ENCODE measurements around the gene CALML6. TPM values are rescaled to one million over a fixed set of nuclear protein-coding genes. Genes with fewer than 3 reads are reported as not detected.
"Not testable (repeated sequence)": the region's sequence is repeated elsewhere in the genome, so short reads cannot be mapped to it uniquely, and the experiment has no call there.

Gene CALML6
- total RNA-seq, 1 experiment from 2014 or later, result not detected

GRCh38 chr1:1877865-1878436 is 37.1 kb upstream of the CALML6 start:
- no peak for DNase-seq
- Histone ChIP-seq H3K27me3 (ENCODE audit: low read length) (no peaks in the 10 kb centered on the region), H3K9me3 (ENCODE audit: low read length) (no peaks in the 10 kb centered on the region), H3K4me2 (ENCODE audit: low read depth, low read length, poor library complexity, severe bottlenecking) (no peak overlapping the region), H3K9ac (ENCODE audit: low read length) (no peak overlapping the region), H2AFZ (ENCODE audit: low read length) (no peak overlapping the region), H4K20me1 (ENCODE audit: insufficient read depth, low read depth, low read length) (peaks cover 81% of the 10 kb centered on the region), H3K4me1 (ENCODE audit: low read length) (peaks cover 23% of the 10 kb centered on the region), H3K79me2 (ENCODE audit: low read length) (peaks cover 96% of the 10 kb centered on the region), H3K9me2 (replicated peaks; ENCODE audit: insufficient read depth, low read length) (no peaks in the 10 kb centered on the region), H3K36me3 (ENCODE audit: insufficient read depth, low read length) (peaks cover 36% of the 10 kb centered on the region), H3K4me3 (ENCODE audit: low read length) (no peak overlapping the region), H3K27ac (ENCODE audit: low read length) (no peak overlapping the region)

GRCh38 chr1:1879942-1880341 is 35.1 kb upstream of the CALML6 start:
- Histone ChIP-seq H3K79me2 (ENCODE audit: low read length) (peaks cover 96% of the 10 kb centered on the region), H3K27ac (ENCODE audit: low read length) (no peak overlapping the region), H2AFZ (ENCODE audit: low read length) (no peak overlapping the region), H3K9ac (ENCODE audit: low read length) (no peak overlapping the region), H4K20me1 (ENCODE audit: insufficient read depth, low read depth, low read length) (peaks cover 84% of the 10 kb centered on the region), H3K9me3 (ENCODE audit: low read length) (no peaks in the 10 kb centered on the region), H3K4me2 (ENCODE audit: low read depth, low read length, poor library complexity, severe bottlenecking) (no peak overlapping the region), H3K4me3 (ENCODE audit: low read length) (no peak overlapping the region), H3K4me1 (ENCODE audit: low read length) (peaks cover 23% of the 10 kb centered on the region), H3K36me3 (ENCODE audit: insufficient read depth, low read length) (peaks cover 19% of the 10 kb centered on the region), H3K9me2 (replicated peaks; ENCODE audit: insufficient read depth, low read length) (no peaks in the 10 kb centered on the region), H3K27me3 (ENCODE audit: low read length) (no peaks in the 10 kb centered on the region)
- no peak for DNase-seq

GRCh38 chr1:1880617-1881312 is 34.3 kb upstream of the CALML6 start:
- Histone ChIP-seq H3K79me2 (ENCODE audit: low read length) (peaks cover 96% of the 10 kb centered on the region), H3K4me2 (ENCODE audit: low read depth, low read length, poor library complexity, severe bottlenecking) (no peak overlapping the region), H3K4me3 (ENCODE audit: low read length) (no peak overlapping the region), H3K27ac (ENCODE audit: low read length) (no peak overlapping the region), H3K27me3 (ENCODE audit: low read length) (no peaks in the 10 kb centered on the region), H3K9ac (ENCODE audit: low read length) (no peak overlapping the region), H3K9me2 (replicated peaks; ENCODE audit: insufficient read depth, low read length) (no peaks in the 10 kb centered on the region), H3K9me3 (ENCODE audit: low read length) (no peaks in the 10 kb centered on the region), H3K36me3 (ENCODE audit: insufficient read depth, low read length) (peaks cover 12% of the 10 kb centered on the region), H4K20me1 (ENCODE audit: insufficient read depth, low read depth, low read length) (peaks cover 82% of the 10 kb centered on the region), H2AFZ (ENCODE audit: low read length) (no peak overlapping the region), H3K4me1 (ENCODE audit: low read length) (peaks cover 21% of the 10 kb centered on the region)
- no peak for DNase-seq

- peaks cover 96% of the 10 kb centered on the region for H3K79me2 ChIP-seq (ENCODE audit: low read length)
- H4K20me1 ChIP-seq (ENCODE audit: insufficient read depth, low read depth, low read length), result peaks cover 81% of the 10 kb centered on the region
- H3K9me3 ChIP-seq (ENCODE audit: low read length), result no peaks in the 10 kb centered on the region
- H3K4me2 ChIP-seq (ENCODE audit: low read depth, low read length, poor library complexity, severe bottlenecking), result no peak overlapping the region
- no peak overlapping the region for H2AFZ ChIP-seq (ENCODE audit: low read length)
- H3K27ac ChIP-seq (ENCODE audit: low read length), result no peak overlapping the region
- H3K4me3 ChIP-seq (ENCODE audit: low read length), result no peak overlapping the region
- no peak overlapping the region for H3K9ac ChIP-seq (ENCODE audit: low read length)
- H3K4me1 ChIP-seq (ENCODE audit: low read length), result peaks cover 16% of the 10 kb centered on the region
- no peak for DNase-seq
- H3K9me2 ChIP-seq (replicated peaks; ENCODE audit: insufficient read depth, low read length), result no peaks in the 10 kb centered on the region
- no peaks in the 10 kb centered on the region for H3K27me3 ChIP-seq (ENCODE audit: low read length)
- peaks cover 5% of the 10 kb centered on the region; the same call in 1 of the 2 replicates for H3K36me3 ChIP-seq (ENCODE audit: insufficient read depth, low read length)
Measured at GRCh38 chr1:1881727-1882126, 33.3 kb upstream of the CALML6 start.

- H2AFZ ChIP-seq (ENCODE audit: low read length), result no peak overlapping the region
- no peak overlapping the region for H3K4me3 ChIP-seq (ENCODE audit: low read length)
- no peaks in the 10 kb centered on the region for H3K9me3 ChIP-seq (ENCODE audit: low read length)
- H3K27ac ChIP-seq (ENCODE audit: low read length), result no peak overlapping the region
- H3K9me2 ChIP-seq (replicated peaks; ENCODE audit: insufficient read depth, low read length), result no peaks in the 10 kb centered on the region
- no peak overlapping the region for H3K9ac ChIP-seq (ENCODE audit: low read length)
- no peak for DNase-seq
- H3K27me3 ChIP-seq (ENCODE audit: low read length), result no peaks in the 10 kb centered on the region
- peaks cover 99% of the 10 kb centered on the region for H3K79me2 ChIP-seq (ENCODE audit: low read length)
- H4K20me1 ChIP-seq (ENCODE audit: insufficient read depth, low read depth, low read length), result peaks cover 85% of the 10 kb centered on the region
- peaks cover 10% of the 10 kb centered on the region; the same call in 1 of the 2 replicates for H3K36me3 ChIP-seq (ENCODE audit: insufficient read depth, low read length)
- H3K4me2 ChIP-seq (ENCODE audit: low read depth, low read length, poor library complexity, severe bottlenecking), result no peak overlapping the region
- peaks cover 15% of the 10 kb centered on the region for H3K4me1 ChIP-seq (ENCODE audit: low read length)
Measured at GRCh38 chr1:1883092-1883873, 31.8 kb upstream of the CALML6 start.

GRCh38 chr1:1883890-1884289 is 31.2 kb upstream of the CALML6 start:
- H3K9me2 ChIP-seq (replicated peaks; ENCODE audit: insufficient read depth, low read length); DNase-seq: not testable (repeated sequence)
- H4K20me1 ChIP-seq (ENCODE audit: insufficient read depth, low read depth, low read length), result peaks cover 85% of the 10 kb centered on the region

GRCh38 chr1:1889090-1889750 is 25.8 kb upstream of the CALML6 start:
- Histone ChIP-seq H4K20me1 (ENCODE audit: insufficient read depth, low read depth, low read length) (peaks cover 53% of the 10 kb centered on the region), H3K36me3 (ENCODE audit: insufficient read depth, low read length) (peaks cover 9% of the 10 kb centered on the region; the same call in 1 of the 2 replicates), H3K79me2 (ENCODE audit: low read length) (peaks cover 60% of the 10 kb centered on the region), H3K9ac (ENCODE audit: low read length) (peak overlapping the region; percentile 97), H3K9me3 (ENCODE audit: low read length) (no peaks in the 10 kb centered on the region), H3K4me3 (ENCODE audit: low read length) (peak overlapping the region; percentile 92), H3K4me1 (ENCODE audit: low read length) (peaks cover 34% of the 10 kb centered on the region), H3K9me2 (replicated peaks; ENCODE audit: insufficient read depth, low read length) (no peaks in the 10 kb centered on the region), H3K27me3 (ENCODE audit: low read length) (no peaks in the 10 kb centered on the region), H3K27ac (ENCODE audit: low read length) (peak overlapping the region; percentile 85), H3K4me2 (ENCODE audit: low read depth, low read length, poor library complexity, severe bottlenecking) (peak overlapping the region; percentile 75), H2AFZ (ENCODE audit: low read length) (no peak overlapping the region)
- no peak for DNase-seq

More at GRCh38 chr1:1883890-1884289, 31.2 kb upstream of the CALML6 start:
- not testable (repeated sequence) for H3K9me3 ChIP-seq (ENCODE audit: low read length); H3K4me2 ChIP-seq (ENCODE audit: low read depth, low read length, poor library complexity, severe bottlenecking); H3K27me3 ChIP-seq (ENCODE audit: low read length); H3K27ac ChIP-seq (ENCODE audit: low read length); H3K9ac ChIP-seq (ENCODE audit: low read length); H3K4me3 ChIP-seq (ENCODE audit: low read length); H2AFZ ChIP-seq (ENCODE audit: low read length)
- Histone ChIP-seq H3K4me1 (ENCODE audit: low read length) (peaks cover 15% of the 10 kb centered on the region), H3K36me3 (ENCODE audit: insufficient read depth, low read length) (peaks cover 12% of the 10 kb centered on the region; the same call in 1 of the 2 replicates), H3K79me2 (ENCODE audit: low read length) (peaks cover 99% of the 10 kb centered on the region)

Measured in Karpas-422 (cell line).